Aorta (tissue), 5 donors: Measurements from ENCODE around the gene VSTM2L. TPM values are rescaled to one million over a fixed set of nuclear protein-coding genes. Genes with fewer than 3 reads are reported as not detected.

Experiments
- ATAC-seq: fragments of 200-7000 bp; cut with Tn5 transposase; one replicate; pipeline ENCODE4 v1.9.1; 2022; ENCODE audit warnings: moderate library complexity; ENCODE audit not compliant: low FRiP score
- DNase-seq, 2 donors: peaks; one replicate each; pipeline ENCODE4 v3.0.0-alpha.2; 2020
- H3K27ac ChIP-seq, 2 donors: one replicate each; pipeline ENCODE4 v1.5.1; 2013; ENCODE audit warnings: low read length in 2 of 2, mild to moderate bottlenecking in 2 of 2, moderate library complexity in 2 of 2, control low read depth in 1 of 2, inconsistent platforms in 1 of 2, low read depth in 1 of 2
- H3K27me3 ChIP-seq, 2 donors: one replicate each; pipeline ENCODE4 v1.6.1; 2013; ENCODE audit warnings: control low read depth in 1 of 2, low read length in 1 of 2, mild to moderate bottlenecking in 1 of 2, moderate library complexity in 1 of 2; ENCODE audit not compliant: insufficient read depth in 2 of 2, control insufficient read depth in 1 of 2
- H3K36me3 ChIP-seq, 2 donors: one replicate each; pipeline ENCODE4 v1.6.1; 2013; ENCODE audit warnings: control low read depth in 1 of 2, low read length in 1 of 2, mild to moderate bottlenecking in 1 of 2; ENCODE audit not compliant: insufficient read depth in 2 of 2, control insufficient read depth in 1 of 2
- H3K4me1 ChIP-seq, 2 donors: one replicate each; pipeline ENCODE4 v1.6.1; 2013; ENCODE audit warnings: low read length in 2 of 2, control low read depth in 1 of 2, mild to moderate bottlenecking in 1 of 2, moderate library complexity in 1 of 2; ENCODE audit not compliant: insufficient read depth in 2 of 2, control insufficient read depth in 1 of 2
- H3K4me3 ChIP-seq, 2 donors: one replicate each; pipeline ENCODE4 v1.5.1; 2013; ENCODE audit warnings: low read length in 2 of 2, control low read depth in 1 of 2, mild to moderate bottlenecking in 1 of 2
- H3K9me3 ChIP-seq: one replicate; pipeline ENCODE4 v1.6.1; 2013; ENCODE audit warnings: mild to moderate bottlenecking, low read length; ENCODE audit not compliant: control insufficient read depth
- WGBS, 2 donors: extraction: QIAGEN DNeasy Blood & Tissue Kit; methylation state at CpG; one replicate each; pipeline ENCODE4 v1.1.7; 2013; 5-methylcytosine and 5-hydroxymethylcytosine counted together
- intact Hi-C, 2 donors: fragments of 100-400 bp; cut with DNase I; formaldehyde crosslinking; loops; one replicate each; pipeline versions ENCODE4 v1.14.2 to v1.15.0; 2022
- polyA plus RNA-seq, 2 donors: library from polyadenylated mRNA; stranded (reverse); fragments of 200-250 nt; gene quantifications; one replicate each; pipeline ENCODE4 v1.2.3, GENCODE V29; 2013
- total RNA-seq, 2 donors: library from RNA; stranded (reverse); fragmentation: NEBNext Ultra II Directional; extraction: Animal tissue kit (Norgen Biotek cat#: 25700); gene quantifications; one replicate each; pipeline ENCODE4 v1.2.1, GENCODE V29; 2021
- donor health status: healthy with polysubstance abuse.
- donor health status: Bipolar disorder and iron deficiency.
- donor health status: DM: no; HTN: no; CAD: no.
- donor health status: DM: no; HTN: no; CAD: no.
- donor health status: DM: yes; HTN: yes; CAD: no.

VSTM2L gene
- total and polyA plus RNA-seq, 4 donors, result 0.78 to 3.1 TPM; not detected in 2

DNA sequence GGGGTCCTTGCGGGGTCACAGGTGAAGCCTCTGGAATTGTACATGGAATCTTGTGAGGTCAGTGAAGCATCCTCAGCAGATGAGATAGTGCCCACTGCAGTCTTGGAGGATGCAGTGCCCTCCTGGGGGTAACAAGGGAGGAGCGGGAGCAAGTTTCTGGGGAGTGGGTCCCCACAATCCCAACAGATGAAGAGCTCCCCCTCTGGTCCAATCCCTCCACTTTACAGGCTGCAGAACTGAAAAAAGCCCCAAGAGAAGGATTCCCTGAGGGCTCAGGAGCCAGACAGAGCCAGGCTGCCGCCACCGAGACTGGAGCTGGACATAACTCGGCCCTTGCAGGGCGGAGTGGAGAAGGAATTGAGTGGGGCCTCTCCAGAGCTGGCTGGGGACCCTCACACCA, 77.9 kb downstream of the VSTM2L start:
- Histone ChIP-seq H3K27ac (no peak overlapping the region), H3K9me3 (no peaks in the 10 kb centered on the region), H3K27me3 (no peaks in the 10 kb centered on the region), H3K4me3 (no peak overlapping the region), H3K36me3 (peaks cover 0 to 3% of the 10 kb centered on the region in 2 donors), H3K4me1 (no peaks in the 10 kb centered on the region)
- WGBS, 2 donors, result 96 to 98% methylated on average over 6 of the region's 6 CpGs
- DNase-seq, result no peak
- intact Hi-C loops, result no loop called here
- ATAC-seq, result no peak

DNA sequence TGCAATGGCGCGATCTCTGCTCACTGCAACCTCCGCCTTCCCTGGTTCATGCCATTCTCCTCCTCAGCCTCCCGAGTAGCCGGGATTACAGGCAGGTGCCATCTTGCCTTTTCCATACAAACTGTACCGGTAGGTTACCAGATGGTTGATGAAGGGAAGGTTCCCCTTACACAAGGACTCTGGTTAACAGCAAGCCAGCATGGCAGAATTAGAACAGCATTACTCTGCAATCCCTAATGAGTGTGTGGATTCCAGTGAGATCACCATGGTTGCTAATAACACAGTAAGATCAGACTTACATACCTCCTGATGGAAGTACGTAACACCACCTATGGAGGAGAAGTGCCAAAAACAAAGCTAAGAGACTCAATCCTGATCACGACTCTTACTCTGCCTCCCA, 78.6 kb downstream of the VSTM2L start:
- Histone ChIP-seq H3K4me3 (no peak overlapping the region), H3K36me3 (peaks cover 0 to 3% of the 10 kb centered on the region in 2 donors), H3K27me3 (no peaks in the 10 kb centered on the region), H3K4me1 (no peaks in the 10 kb centered on the region), H3K9me3 (no peaks in the 10 kb centered on the region), H3K27ac (no peak overlapping the region)
- intact Hi-C loops, result no loop called here
- ATAC-seq, result no peak
- no peak for DNase-seq
- 97% methylated on average over 8 of the region's 8 CpGs for WGBS, 2 donors

- peaks cover 0 to 6% of the 10 kb centered on the region in 2 donors for H3K4me1 ChIP-seq
- DNase-seq (no peak), ATAC-seq (no peak)
- no peaks in the 10 kb centered on the region for H3K27me3 ChIP-seq
- no peak overlapping the region for H3K4me3 ChIP-seq
- H3K36me3 ChIP-seq, result peaks cover 0 to 3% of the 10 kb centered on the region in 2 donors
- WGBS, 2 donors, result 96 to 97% methylated on average over 13 of the region's 13 CpGs
- intact Hi-C loops, result no loop called here
- no peak overlapping the region for H3K27ac ChIP-seq
- no peaks in the 10 kb centered on the region for H3K9me3 ChIP-seq
These were observed 80.4 kb downstream of the VSTM2L start for GRCh38 chr20:37983286-37983685.

DNA sequence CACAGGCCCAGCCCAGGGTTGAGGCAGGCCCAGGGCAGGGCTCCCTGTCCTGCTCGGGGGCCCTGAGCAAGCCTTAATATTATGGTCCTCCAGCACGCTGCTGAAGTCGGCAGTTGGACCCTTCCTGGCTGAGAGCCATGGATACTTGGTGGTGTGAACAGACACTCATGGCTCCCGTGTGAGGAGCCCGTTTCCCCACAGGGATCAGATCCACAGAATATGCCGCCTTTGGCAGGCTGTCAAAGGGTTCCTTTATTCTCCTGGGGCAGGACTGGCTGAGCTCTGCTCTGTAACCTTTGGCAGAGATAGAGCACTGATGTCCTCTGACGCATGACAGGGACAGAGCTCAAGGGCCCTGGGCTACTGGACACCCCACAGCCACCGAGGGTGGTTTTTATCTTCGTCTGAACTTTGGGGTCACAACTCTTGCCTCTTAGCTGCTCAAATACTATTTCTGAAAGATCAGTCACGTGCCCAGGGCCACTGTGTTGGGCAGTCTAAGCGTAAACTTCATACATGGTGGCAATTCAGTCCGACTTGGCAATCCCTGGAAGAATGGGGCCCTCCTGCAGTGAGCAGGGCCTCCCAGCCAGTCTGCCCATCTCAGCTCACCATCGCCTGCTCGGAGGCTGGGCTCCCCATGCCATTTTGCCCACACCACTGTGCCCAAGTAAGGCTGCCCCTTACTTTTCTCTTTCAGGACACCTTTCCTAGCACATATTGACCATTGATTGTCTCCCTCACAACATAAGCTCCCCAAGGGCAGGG, 81.3 kb downstream of the VSTM2L start:
- Histone ChIP-seq H3K36me3 (peaks cover 0 to 5% of the 10 kb centered on the region in 2 donors), H3K27ac (no peak overlapping the region), H3K4me1 (peaks cover 0 to 6% of the 10 kb centered on the region in 2 donors), H3K4me3 (no peak overlapping the region), H3K9me3 (no peaks in the 10 kb centered on the region), H3K27me3 (no peaks in the 10 kb centered on the region)
- ATAC-seq, result no peak
- DNase-seq, result no peak
- intact Hi-C loops, result no loop called here
- WGBS, 2 donors, result 53 to 67% methylated on average over 14 of the region's 14 CpGs

- ATAC-seq (peak; percentile 69), DNase-seq (no peak)
- H3K9me3 ChIP-seq, result no peaks in the 10 kb centered on the region
- H3K27me3 ChIP-seq, result no peaks in the 10 kb centered on the region
- peaks cover 0 to 5% of the 10 kb centered on the region in 2 donors for H3K36me3 ChIP-seq
- H3K27ac ChIP-seq, result peak overlapping the region; percentile 64 to 92
- 0 to 5% methylated on average over 9 of the region's 9 CpGs for WGBS, 2 donors
- H3K4me1 ChIP-seq, result peaks cover 0 to 6% of the 10 kb centered on the region in 2 donors
- H3K4me3 ChIP-seq, result no peak overlapping the region
- intact Hi-C loops, result no loop called here
These were observed 83.3 kb downstream of the VSTM2L start for GRCh38 chr20:37986044-37986858.

DNA sequence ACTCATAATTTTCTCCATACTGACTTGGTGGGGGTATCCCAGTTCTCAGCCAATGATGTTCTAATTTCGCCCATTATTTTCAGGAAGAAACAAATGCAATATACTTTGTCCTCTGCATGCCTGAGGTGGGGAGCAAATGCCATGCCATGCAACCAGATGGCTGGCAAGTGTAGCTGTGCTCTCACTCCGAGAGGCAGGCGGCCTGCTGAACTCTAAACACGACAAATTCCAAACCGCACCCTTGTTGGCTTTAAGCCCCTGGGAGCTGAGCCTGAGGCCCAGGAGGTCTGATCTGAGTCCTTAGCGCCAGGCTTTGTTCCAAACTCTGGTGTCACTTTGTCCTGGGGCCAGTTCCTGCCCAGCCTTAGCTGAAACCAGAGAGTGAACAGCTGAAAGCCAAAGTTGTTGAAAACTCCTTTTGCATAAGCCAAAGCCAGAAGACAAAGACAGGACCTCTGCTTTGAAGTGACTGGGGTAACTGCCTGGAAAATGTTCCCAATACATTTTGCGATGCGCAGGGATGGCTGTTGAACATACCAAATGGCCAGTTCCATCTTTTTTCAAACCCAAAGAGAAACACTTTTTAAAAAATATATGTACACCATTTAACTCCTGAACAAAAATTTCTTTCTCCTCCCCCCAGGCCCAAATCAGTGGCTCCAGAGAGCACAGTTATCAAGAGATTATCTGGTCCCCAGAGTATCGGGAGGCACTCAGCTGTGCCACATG, 84.1 kb downstream of the VSTM2L start:
- H3K27me3 ChIP-seq, result no peaks in the 10 kb centered on the region
- peaks cover 0 to 2% of the 10 kb centered on the region in 2 donors for H3K36me3 ChIP-seq
- DNase-seq (peak; percentile 78 to 86), ATAC-seq (peak; percentile 85)
- peaks cover 0 to 6% of the 10 kb centered on the region in 2 donors for H3K4me1 ChIP-seq
- intact Hi-C loops, result no loop called here
- 7 to 10% methylated on average over 9 of the region's 9 CpGs for WGBS, 2 donors
- H3K27ac ChIP-seq, result peak overlapping the region; percentile 74 to 92
- H3K4me3 ChIP-seq, result no peak overlapping the region
- no peaks in the 10 kb centered on the region for H3K9me3 ChIP-seq

- H3K27me3 ChIP-seq, result no peaks in the 10 kb centered on the region
- no peaks in the 10 kb centered on the region for H3K9me3 ChIP-seq
- H3K4me1 ChIP-seq, result peaks cover 0 to 6% of the 10 kb centered on the region in 2 donors
- ATAC-seq, result no peak
- WGBS, 2 donors, result 56 to 62% methylated on average over 12 of the region's 12 CpGs
- no peak overlapping the region for H3K4me3 ChIP-seq
- peak overlapping the region; percentile 74 to 92 for H3K27ac ChIP-seq
- DNase-seq, result no peak
- intact Hi-C loops, result no loop called here
- H3K36me3 ChIP-seq, result peaks cover 0 to 2% of the 10 kb centered on the region in 2 donors
These were observed 84.8 kb downstream of the VSTM2L start for GRCh38 chr20:37987602-37988290.

DNA sequence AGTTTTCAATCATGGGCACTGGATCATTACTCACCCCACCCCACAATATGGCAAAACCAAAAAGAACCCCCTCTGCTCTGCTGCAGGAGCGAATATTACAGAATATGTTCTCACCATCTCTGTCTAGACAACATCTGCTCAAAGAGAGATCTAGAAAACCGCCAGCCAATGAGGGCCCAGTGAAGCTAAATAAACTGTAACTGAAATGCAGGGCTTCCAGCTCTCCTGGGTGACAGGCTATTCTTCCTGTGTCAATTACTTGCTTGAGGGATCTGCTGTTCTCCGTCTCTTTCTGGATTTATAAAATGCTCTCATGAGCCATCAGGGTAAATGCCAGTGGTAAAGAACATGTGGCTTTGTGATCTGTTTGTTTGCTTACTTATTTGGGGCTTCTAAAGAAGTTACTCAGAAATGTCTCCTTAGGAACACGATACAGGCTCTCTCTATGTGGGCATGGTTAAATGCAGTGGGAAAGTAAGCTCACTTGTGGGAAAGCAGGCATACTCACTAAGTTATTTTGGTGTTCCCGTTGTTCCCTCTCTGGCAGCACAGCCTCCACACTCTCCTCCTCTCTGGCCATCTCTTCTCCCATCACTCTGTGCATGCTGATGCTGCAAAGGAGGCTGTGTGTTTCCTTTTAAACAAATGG, 85.5 kb downstream of the VSTM2L start:
- DNase-seq, result no peak
- Histone ChIP-seq H3K27ac (no peak overlapping the region), H3K36me3 (peaks cover 0 to 2% of the 10 kb centered on the region in 2 donors), H3K27me3 (no peaks in the 10 kb centered on the region), H3K4me1 (peaks cover 0 to 6% of the 10 kb centered on the region in 2 donors), H3K9me3 (no peaks in the 10 kb centered on the region), H3K4me3 (no peak overlapping the region)
- 88 to 89% methylated on average over 5 of the region's 5 CpGs for WGBS, 2 donors
- intact Hi-C loops, result no loop called here
- no peak for ATAC-seq
